ENCODE data around the gene FGD6. TPM values are rescaled to one million over a fixed set of nuclear protein-coding genes. Genes with fewer than 3 reads are reported as not detected.
A peak's percentile ranks its signal among the peaks of the same experiment; 100 is the strongest.

Gene FGD6
- total RNA-seq, 6 experiments from 2014 or later, result 3.5 to 7.8 (median 5.1) TPM

DNA sequence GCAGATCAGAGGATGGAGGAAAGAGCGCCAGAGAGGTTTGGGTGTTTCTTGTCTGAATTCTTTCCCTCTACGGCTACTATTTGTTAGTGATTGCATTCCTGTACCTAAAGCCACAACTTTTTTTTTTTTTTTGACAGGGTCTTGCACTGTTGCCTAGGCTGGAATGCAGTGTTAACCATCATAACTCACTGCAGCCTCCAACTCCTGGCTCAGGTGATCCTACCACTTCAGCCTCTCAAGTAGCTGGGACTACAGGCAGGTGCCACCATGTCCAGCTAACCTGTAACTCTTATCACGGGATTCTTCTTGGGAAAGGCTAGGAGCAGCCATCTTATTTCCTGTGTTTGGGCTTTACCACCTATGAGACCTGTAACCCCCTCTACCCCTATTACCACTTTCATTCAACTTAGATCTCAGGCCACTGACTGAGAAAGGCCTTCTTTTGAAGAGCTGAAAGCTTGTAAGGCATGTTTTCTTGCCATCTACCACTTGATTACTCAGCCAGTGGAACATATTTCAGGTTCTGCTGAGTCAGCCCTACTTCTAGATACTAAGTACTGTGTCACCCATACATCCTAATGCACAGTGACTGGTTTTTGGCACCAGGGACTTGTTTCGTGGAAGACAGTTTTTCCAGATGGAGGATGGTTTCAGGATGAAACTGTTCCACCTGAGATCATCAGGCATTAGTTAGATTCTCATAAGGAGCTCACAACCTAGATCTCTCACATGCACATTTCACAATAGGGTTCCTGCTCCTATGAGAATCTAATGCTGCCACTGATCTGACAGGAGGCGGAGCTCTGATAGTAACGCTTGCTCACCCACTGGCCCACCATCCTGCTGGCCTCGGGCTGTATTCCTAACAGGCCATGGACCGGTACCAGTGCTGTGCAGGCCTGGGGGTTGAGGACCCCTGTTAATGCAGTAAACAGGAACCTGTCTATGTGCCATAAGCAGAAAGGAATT is 7.2 kb upstream of the FGD6 start:
- H3K27ac ChIP-seq, result no peak overlapping the region
- TF ChIP-seq POLR2A (IDR thresholded peaks at IDR 0.05), result no peak
- TF ChIP-seq, protein P1, sequence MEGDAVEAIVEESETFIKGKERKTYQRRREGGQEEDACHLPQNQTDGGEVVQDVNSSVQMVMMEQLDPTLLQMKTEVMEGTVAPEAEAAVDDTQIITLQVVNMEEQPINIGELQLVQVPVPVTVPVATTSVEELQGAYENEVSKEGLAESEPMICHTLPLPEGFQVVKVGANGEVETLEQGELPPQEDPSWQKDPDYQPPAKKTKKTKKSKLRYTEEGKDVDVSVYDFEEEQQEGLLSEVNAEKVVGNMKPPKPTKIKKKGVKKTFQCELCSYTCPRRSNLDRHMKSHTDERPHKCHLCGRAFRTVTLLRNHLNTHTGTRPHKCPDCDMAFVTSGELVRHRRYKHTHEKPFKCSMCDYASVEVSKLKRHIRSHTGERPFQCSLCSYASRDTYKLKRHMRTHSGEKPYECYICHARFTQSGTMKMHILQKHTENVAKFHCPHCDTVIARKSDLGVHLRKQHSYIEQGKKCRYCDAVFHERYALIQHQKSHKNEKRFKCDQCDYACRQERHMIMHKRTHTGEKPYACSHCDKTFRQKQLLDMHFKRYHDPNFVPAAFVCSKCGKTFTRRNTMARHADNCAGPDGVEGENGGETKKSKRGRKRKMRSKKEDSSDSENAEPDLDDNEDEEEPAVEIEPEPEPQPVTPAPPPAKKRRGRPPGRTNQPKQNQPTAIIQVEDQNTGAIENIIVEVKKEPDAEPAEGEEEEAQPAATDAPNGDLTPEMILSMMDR (IDR thresholded peaks at IDR 0.05), result no peak
- DNase-seq, result no peak
- no peaks in the 10 kb centered on the region for H3K9me3 ChIP-seq
- no peaks in the 10 kb centered on the region for H3K27me3 ChIP-seq
- no peak overlapping the region for H3K4me3 ChIP-seq
- intact Hi-C loops (cut with DNase I), result no loop called here
- H3K36me3 ChIP-seq, result no peaks in the 10 kb centered on the region
- WGBS (ENCODE audit: insufficient coverage, low coverage, low lambda C conversion rate, missing lambda C conversion rate), result 92% methylated on average over 3 of the region's 8 CpGs
- no peaks in the 10 kb centered on the region for H3K4me1 ChIP-seq
- ATAC-seq, result no peak

DNA sequence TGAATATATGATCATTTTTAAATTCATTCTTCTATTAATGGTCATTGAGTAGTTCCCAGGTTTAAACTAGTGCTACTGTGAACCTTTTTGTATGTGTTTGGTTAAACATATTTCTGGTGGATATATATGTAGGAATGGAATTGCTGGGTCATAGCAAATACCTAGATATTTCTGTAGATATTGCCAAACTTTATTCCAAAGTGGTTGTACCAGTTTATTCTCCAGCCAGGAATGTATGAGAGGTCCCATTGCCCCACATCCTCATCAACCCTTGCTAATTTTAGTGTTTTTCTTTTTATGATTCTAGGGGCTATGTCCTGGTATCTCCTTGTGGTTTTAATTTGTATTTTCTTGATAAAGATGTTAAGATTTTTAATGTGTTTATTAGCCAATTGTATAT is 3.5 kb upstream of the FGD6 start:
- no peak for TF ChIP-seq POLR2A (IDR thresholded peaks at IDR 0.05)
- TF ChIP-seq, protein P1 (IDR thresholded peaks at IDR 0.05), result no peak
- H3K4me3 ChIP-seq, result no peak overlapping the region
- DNase-seq (no peak), ATAC-seq (no peak)
- no peaks in the 10 kb centered on the region for H3K36me3 ChIP-seq
- H3K4me1 ChIP-seq, result peaks cover 0 to 15% (median 2%) of the 10 kb centered on the region in 4 donors
- H3K27me3 ChIP-seq, result no peaks in the 10 kb centered on the region
- H3K9me3 ChIP-seq, result no peaks in the 10 kb centered on the region
- intact Hi-C loops (cut with DNase I), result no loop called here
- H3K27ac ChIP-seq, result no peak overlapping the region

DNA sequence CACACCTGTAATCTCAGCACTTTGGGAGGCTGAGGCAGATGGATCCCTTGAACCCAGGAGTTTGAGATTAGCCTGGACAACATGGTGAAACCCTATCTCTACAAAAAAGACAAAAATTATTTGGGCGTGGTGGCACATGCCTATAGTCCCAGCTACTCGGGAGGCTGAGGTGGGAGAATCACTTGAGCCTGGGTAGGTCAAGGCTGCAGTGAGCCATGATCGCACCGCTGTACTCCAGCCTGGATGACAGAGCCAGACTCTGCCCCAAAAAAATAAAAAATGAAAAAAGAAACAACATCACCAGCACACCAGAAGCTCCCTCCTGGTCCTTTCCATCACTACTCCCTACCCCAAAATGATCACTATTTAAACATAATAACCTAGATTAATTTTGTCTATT is 2.9 kb upstream of the FGD6 start:
- no peaks in the 10 kb centered on the region for H3K27me3 ChIP-seq
- no peak for ATAC-seq
- H3K27ac ChIP-seq, result no peak overlapping the region
- 100% methylated on average over 1 of the region's 4 CpGs for WGBS (ENCODE audit: insufficient coverage, low coverage, low lambda C conversion rate, missing lambda C conversion rate)
- no peak overlapping the region for H3K4me3 ChIP-seq
- intact Hi-C loops (cut with DNase I), result no loop called here
- TF ChIP-seq, protein P1 (IDR thresholded peaks at IDR 0.05), result no peak
- no peak for TF ChIP-seq POLR2A (IDR thresholded peaks at IDR 0.05)
- no peaks in the 10 kb centered on the region for H3K36me3 ChIP-seq
- no peaks in the 10 kb centered on the region for H3K9me3 ChIP-seq
- peaks cover 0 to 18% (median 2%) of the 10 kb centered on the region in 4 donors for H3K4me1 ChIP-seq
- no peak for DNase-seq

DNA sequence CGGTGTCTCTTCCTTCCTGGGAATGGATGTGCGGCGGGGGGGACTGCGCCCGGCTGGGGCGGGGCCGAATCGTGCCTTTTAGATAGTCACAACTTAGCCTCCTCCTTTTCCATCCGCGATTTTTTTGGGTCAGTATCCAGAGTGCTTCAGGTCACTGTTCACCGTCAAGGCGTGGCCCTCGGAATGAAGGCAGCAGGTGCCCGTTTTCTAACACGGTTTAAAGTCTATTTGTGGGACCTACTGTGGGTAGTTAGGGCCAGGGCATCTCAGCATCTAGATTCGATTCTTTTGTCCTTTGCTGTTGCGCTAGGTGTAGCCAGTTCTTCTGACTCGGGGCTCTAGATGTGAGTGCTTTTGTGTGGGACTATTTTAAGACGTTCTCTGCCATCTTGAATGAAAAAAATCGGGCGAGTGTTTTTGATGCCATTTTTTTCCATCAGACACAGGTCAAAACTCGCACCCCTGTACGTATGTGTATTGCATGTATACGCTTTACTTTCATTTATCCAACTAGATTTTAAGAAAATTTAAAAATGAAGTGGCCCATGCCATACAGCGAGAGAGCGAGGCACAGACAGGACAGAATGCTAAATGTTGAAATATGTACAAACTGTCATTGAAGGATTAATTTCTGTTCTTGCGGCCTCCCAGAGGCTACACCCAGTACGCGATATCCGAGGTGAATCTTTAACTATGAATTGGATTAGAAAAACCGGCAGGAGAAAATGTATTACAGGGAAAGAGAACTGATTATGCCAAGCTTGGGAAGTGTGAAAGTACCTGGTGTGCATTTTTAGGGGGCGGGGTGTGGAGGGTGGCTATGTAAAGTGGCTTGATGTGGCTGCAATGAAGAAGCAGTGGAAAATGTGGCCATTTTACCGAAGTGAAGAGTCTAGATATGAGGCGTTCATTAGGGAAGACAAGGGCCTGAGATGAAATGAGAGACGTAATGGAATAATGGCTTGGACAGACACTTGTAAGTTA is 1.2 kb upstream of the FGD6 start:
- peak overlapping the region; percentile 87 to 91 (median 89) for H3K27ac ChIP-seq
- no peaks in the 10 kb centered on the region for H3K27me3 ChIP-seq
- no peak for TF ChIP-seq POLR2A (IDR thresholded peaks at IDR 0.05)
- TF ChIP-seq, protein P1 (IDR thresholded peaks at IDR 0.05), result no peak
- H3K4me3 ChIP-seq, result peak overlapping the region; percentile 53 to 82 (median 74)
- intact Hi-C loops (cut with DNase I), result no loop called here
- no peaks in the 10 kb centered on the region for H3K36me3 ChIP-seq
- H3K4me1 ChIP-seq, result peaks cover 0 to 18% (median 2%) of the 10 kb centered on the region in 4 donors
- ATAC-seq, result peak in 1 of 4 donors; percentile 61
- H3K9me3 ChIP-seq, result no peaks in the 10 kb centered on the region
- 1% methylated on average over 25 of the region's 35 CpGs for WGBS (ENCODE audit: insufficient coverage, low coverage, low lambda C conversion rate, missing lambda C conversion rate)
- no peak for DNase-seq

Measured in right lobe of liver (tissue), 6 donors.